Stimulated activated naive CD4-positive, alpha-beta T cell (primary cell): ENCODE measurements around the gene LRRC10B.

Source experiments
- DNase-seq, 6 experiments: peaks; one replicate each; lab custom pipeline; 2025; lab: John Stamatoyannopoulos, UW

The LRRC10B gene

DNA sequence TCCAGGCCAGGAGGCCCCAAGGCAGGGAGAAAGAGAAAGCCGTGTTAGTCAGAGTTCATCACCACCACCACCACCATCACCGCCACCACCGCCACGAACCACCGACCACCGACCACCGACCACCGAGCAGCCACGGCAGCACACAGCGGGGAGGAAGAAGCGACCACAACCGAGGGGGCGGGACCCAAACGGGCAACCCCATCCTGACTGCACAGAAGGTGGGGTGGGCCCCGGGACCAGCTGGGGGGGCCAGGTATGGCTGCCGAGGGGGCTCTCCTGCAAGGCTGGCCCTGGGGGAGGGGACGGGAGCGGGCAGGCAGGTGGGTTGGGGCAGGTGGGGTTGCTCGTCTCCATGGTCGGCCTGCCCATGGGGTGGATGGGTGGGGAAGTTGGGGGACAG is 38.1 kb downstream of the LRRC10B start:
- no peak for DNase-seq

DNA sequence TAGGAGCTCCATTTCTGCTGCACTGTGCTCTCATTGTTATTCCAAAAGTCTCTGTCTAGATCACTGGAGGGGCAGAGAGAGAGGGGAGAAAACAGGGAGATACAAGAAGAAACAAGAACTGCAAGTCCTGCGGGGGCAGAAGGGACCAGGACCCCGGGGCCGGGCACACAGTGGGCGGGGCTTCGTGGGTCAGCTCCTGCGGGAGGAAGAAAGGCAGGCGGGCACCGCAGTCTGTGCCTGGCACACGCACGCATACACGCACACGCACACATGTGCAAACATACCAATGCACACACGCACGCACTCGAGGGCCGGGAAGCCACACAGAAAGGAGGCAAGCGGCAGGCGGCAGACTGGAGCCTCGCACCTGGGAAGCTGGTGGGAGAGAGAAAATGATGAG is 38.7 kb downstream of the LRRC10B start:
- no peak for DNase-seq

DNA sequence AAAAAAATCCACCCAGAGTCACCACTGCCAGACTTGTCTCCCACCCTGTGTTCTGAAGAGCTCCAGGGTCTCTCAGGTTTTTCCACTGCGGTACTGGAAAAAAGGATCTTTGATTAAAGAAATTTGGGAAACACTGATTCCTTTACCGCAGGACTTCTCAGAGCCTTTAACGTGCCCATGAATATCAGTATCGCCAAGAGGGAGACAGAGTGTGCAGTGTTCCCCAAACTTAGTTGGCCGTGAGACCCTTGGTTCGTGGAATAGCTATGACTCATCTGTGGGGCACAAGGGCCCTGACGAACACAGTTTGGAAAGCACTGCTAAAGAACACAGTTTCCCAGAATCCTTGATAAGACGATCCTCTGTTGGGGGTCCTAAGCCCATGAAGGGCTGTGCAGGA is 40.6 kb downstream of the LRRC10B start:
- DNase-seq = no peak

DNA sequence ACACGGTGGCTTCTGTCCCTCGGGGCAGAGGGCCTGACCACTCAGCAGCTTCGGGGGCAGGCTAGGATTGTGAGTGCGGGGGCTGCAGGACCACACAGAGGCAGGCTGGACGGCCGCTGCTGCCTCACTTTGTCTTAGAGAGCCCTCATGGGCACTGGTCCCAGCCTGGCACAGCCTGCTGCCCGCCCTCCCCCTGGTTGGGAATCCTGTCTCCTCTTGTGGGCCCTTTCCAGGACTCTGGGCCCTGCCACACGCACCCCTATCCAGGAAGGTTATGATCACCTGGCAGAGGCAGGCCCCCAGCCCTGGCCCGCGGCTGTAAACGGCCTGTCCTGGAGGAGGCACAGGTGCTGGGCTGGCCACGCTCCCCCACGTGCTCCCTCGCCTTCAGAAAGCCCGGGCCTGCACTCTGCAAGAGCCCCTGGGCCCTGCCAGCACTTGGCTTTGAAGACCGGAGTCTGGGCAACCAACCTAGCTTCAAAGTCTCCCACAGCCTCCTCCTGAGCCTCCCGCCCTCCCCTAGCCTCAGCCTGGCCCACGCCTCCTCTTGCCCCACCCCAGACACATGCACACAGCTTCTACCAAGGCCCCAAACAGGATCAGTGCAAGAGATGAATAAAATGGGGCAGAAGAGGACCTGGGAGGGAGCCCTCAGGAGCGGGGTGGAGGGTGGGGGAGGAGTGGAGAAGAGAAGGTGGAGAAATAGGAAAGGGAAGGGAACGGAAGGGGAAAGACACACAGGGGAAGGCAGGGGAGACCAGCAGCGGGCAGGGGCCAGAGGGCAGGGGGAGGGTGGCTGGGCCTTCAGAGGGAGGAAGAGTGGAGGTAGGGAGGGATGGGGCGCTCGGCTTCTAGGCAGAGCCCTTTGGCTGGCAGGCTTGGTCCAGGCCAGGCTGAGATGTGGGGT is 41.4 kb downstream of the LRRC10B start:
- no peak for DNase-seq

DNA sequence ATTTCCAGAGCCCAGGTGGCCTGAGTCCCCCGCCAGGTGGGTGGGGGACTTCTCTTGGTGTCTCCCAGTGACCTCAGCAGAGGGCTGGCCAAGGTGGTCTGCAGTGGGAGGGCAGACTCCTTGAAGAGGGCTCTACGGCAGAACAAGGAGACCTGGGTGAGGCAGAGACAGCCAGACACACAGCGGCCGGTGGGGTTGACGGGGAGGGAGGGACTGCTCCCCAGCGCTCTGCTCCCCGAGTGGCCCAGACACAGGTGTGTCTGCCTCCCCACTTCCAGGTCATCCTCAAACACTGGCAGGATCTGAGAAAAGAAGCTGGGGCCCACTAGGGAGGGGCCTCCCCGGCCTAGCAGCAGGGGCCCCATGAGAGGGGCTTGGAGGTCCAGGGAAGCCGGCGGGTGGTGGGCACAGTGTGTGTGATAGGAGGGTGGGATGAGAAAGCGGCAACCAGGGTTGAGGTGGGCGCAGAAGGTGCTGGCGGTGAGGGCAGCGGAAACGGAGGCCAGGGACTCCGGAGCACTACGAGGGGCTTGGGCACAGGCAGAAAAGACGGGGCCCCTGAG is 42.2 kb downstream of the LRRC10B start:
- DNase-seq = no peak

DNA sequence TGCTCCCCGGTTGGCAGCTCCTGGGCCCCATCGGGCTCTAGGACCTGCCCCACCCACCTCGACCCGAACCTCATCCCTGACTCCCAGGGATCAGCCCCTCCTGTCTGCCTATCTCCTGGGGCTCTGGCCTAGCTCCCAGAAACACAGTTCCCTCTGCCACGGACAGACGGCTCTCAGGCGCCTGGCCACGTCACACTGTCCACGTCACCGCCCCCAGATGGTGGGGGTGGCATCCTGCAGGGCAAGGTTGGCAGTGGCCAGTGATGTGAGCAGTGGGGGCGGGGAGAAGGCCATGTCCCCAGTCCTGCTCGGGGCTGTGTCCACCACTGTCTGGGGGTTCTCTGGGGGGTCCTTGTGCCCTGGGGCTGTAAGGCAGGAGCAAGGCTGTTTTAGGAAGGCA is 43.1 kb downstream of the LRRC10B start:
- no peak for DNase-seq

DNA sequence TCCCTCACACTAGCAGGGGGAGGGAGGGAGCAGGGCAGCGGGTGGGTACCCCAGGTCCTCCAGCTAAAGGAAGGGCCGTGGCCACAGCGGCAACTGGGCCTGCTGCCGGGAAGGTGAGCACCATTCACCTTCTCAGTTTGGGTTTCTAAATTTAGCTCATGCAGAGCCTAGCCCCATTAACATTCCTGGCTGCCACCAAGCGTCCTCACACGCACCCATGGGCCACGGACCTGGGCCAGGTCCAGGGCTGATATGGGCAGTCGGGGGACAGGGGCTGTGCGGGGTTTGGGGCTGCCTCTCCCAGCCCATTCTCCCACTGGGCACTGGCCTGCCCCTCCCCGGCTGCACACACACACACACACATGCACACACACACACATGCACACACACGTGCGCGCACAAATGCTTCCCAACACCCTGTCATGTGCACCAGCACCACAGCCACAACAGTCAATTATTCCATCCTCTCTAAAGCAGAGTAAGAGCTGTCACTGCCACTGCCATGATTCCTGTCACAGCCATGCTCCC is 43.6 kb downstream of the LRRC10B start:
- no peak for DNase-seq

DNA sequence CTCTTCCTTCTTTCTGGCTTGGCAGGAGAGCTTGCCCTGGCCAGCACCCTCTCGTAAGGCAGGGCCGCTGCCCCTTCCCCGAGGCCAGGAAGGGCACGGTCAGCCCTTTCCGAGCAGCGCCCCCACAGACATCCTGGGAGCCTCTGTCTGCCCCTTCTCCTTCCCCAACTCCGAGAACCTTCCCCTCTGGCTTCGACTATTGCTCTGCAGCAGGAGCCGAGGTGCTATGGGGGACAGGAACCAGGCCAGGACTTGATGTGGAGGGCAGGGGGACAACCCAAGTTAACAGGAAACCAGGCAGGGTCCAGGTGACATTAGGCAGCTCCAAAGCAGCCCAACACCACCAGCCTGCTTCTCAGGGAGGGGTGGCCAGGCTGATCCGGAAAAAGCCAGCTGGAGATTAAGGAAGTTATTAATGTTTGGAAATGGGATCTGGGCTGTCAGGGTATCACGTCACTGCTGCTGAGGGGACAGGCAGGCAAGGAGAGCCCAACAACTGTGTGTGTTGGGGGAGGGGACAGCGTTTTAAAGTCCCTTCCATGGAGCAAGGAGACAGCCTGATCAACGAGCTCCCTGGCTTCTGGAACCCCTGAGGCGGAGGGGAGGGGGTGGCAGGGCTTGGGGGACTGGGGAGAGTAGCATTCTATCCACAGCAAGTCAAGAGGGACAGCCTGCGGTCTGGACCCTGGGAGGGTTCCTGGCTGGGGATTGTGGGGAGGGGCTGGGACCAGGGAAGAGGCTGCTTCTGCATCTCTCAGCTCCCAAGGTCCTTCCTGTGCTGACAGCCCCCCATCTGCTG is 45.0 kb downstream of the LRRC10B start:
- no peak for DNase-seq

DNA sequence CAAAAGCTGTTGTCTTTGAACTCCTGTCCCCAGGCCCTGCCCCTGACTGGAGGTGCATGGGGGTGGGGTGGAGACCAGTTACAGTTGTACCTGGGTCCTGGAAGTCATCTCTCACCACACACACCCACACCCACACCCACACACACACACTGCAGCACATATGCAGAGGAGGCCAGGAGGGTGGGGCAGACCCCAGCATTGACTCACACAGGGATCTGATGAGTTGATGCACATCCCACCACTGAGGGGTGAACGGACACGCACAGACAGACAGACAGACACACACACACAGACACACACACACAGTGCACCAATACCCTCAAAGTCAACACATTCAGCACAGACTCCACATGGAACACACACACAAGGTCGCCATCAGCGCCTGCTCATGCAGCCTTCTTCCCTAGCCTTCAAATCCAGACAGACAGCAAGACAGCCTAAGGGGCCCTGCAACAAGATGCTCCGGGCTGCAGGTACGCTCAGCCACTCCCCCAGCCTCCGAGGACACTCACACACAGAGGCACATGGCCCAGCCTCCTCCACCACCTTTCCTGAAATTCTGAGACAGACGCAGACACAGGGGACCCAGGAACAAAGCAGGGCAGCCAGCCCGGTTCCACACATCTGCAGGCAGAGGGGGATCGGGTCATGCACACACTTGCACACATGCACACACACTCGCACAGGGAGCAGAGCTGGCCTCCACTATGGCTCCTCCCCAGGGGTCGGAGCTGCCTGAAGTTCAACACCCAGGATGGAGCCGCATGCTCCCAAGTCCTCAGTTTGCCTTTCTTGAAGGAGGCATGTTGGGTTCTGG is 45.8 kb downstream of the LRRC10B start:
- no peak for DNase-seq

DNA sequence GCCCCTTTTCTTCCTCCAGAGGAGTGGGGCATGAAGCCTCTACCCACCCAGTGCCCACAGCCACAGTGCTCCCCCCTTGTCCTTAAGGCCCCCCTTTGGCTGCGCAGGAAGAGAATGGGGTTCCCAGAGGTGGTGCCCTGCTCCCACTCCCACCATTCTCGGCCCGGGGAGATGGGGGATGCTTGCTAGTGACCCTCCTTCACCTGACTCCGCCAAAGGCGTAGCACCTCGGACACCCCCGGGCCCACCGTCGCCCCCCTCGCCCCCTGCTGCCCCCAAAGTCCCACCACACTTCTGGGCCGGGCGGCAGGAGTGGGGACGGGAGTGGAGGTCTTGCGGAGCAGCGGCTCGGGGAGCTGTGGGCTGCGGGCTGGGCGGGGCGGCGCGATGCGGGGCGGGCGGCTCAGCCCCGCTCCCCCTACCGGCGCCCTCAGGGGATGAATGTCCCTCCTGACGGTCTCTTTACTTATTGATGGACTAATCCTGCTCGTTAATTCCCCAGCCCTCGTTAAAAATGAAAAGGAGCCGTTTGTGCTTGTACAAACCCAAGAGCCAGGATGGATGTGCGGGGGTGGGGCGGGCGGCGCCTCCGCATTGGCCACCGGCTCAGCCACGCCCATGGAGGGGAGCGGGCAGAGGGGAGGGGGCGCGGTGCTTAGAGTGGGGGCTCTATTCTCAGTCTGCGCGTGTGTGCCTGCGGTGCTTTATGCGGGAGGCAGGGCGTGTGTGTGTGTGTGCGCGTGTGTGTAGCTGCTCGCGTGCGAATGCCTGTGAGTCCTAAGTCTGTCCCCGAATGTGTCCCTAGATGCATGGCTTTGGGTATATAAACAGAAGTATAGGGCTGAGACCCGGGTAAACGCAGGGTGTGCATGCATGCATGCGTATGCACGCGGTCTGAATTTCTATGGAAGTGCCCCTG is 46.8 kb downstream of the LRRC10B start:
- DNase-seq = no peak

DNA sequence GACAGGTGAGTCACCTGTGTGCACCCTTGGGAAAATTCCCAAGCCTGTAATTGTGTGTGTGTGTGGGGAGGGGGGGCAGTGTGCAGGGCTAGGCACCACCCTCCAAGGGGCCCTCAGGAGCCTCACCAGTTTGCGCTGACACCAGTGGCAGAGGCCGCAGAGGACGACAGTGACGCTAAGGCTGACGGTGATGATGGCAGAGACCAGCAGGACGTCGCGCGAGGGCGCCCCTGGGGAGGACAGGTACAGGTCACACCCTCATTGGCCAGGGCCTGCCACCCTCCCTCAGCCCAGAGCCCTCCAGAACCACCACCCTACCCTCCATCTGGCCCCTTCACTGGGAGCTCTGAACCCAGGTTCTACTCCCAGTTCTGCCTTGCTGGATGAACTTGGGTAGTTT is 47.4 kb downstream of the LRRC10B start:
- no peak for DNase-seq

DNA sequence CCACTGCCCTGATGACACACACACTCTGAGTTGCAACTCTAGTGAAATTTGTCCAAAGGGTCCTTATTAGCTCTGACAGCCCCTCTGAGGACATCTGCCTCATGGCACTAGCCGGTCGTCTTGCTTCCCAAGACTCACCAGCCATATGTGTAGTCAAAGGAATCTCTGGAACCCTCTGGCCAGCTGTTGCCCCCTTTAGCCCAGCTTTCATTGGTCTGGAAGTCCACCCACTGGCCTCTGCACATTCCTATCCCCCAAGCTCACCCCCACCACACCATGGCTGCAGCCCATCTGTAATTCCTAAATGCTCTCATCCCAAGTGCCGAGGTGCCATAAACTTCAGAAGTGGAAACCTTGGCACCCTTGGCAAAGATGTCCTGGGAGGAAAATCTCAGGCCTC is 48.1 kb downstream of the LRRC10B start:
- DNase-seq = no peak
